T-helper 17 cell (primary cell): ENCODE data around the gene FZR1. TPM values are rescaled to one million over a fixed set of nuclear protein-coding genes. Genes with fewer than 3 reads are reported as not detected.

Experiments
- ATAC-seq: fragments of 150-1000 bp; cut with Tn5 transposase; 2 replicates; pipeline ENCODE4 v1.10.0; 2021; ENCODE audit warnings: mild to moderate bottlenecking, moderate library complexity
- DNase-seq, 3 donors: peaks; one replicate each; pipeline versions ENCODE4 v3.0.0 to v3.0.0-alpha.2; 2020 to 2021
- H3K9me3 ChIP-seq: one replicate; pipeline ENCODE4 v1.7.0; 2013; ENCODE audit warnings: low read length, mild to moderate bottlenecking; ENCODE audit not compliant: control insufficient read depth, poor library complexity, severe bottlenecking
- H3K27ac Mint-ChIP-seq: one replicate; pipeline ENCODE4 v1.8.0; 2022; ENCODE audit warnings: mild to moderate bottlenecking, moderate library complexity, mixed read lengths
- H3K27me3 Mint-ChIP-seq: one replicate; pipeline ENCODE4 v1.8.0; 2022; ENCODE audit warnings: mixed read lengths
- H3K36me3 Mint-ChIP-seq: one replicate; pipeline ENCODE4 v1.8.0; 2022; ENCODE audit warnings: low read depth, mixed read lengths
- H3K4me1 Mint-ChIP-seq: one replicate; pipeline ENCODE4 v1.8.0; 2022; ENCODE audit warnings: mild to moderate bottlenecking, mixed read lengths
- H3K4me3 Mint-ChIP-seq: one replicate; pipeline ENCODE4 v1.8.0; 2022; ENCODE audit warnings: mild to moderate bottlenecking, moderate library complexity, mixed read lengths
- total RNA-seq, 4 donors: library from RNA in 2 of 4; stranded (reverse) in 2 of 4; gene quantifications; one replicate each; pipeline ENCODE4 v1.2.3 and lab custom pipeline; 2022 to 2026

FZR1 gene
- total RNA-seq, 2 donors from 2014 or later = 95.0 to 96.6 TPM

- Mint-ChIP-seq H3K27ac (no peak overlapping the region), H3K27me3 (no peaks in the 10 kb centered on the region), H3K36me3 (no peaks in the 10 kb centered on the region), H3K4me1 (peaks cover 7% of the 10 kb centered on the region), H3K4me3 (peak overlapping the region; percentile 34)
- peak; percentile 16 for ATAC-seq
- DNase-seq = no peak
- H3K9me3 ChIP-seq = no peaks in the 10 kb centered on the region
These were observed 31.5 kb downstream of the FZR1 start for GRCh38 chr19:3537438-3538240.

- no peak for DNase-seq
- Mint-ChIP-seq H3K4me1 (peaks cover 7% of the 10 kb centered on the region), H3K36me3 (no peaks in the 10 kb centered on the region), H3K27me3 (no peaks in the 10 kb centered on the region), H3K27ac (no peak overlapping the region), H3K4me3 (no peak overlapping the region)
- peak; percentile 9 for ATAC-seq
- H3K9me3 ChIP-seq = no peaks in the 10 kb centered on the region
These were observed 32.3 kb downstream of the FZR1 start for GRCh38 chr19:3538258-3538929.

DNA sequence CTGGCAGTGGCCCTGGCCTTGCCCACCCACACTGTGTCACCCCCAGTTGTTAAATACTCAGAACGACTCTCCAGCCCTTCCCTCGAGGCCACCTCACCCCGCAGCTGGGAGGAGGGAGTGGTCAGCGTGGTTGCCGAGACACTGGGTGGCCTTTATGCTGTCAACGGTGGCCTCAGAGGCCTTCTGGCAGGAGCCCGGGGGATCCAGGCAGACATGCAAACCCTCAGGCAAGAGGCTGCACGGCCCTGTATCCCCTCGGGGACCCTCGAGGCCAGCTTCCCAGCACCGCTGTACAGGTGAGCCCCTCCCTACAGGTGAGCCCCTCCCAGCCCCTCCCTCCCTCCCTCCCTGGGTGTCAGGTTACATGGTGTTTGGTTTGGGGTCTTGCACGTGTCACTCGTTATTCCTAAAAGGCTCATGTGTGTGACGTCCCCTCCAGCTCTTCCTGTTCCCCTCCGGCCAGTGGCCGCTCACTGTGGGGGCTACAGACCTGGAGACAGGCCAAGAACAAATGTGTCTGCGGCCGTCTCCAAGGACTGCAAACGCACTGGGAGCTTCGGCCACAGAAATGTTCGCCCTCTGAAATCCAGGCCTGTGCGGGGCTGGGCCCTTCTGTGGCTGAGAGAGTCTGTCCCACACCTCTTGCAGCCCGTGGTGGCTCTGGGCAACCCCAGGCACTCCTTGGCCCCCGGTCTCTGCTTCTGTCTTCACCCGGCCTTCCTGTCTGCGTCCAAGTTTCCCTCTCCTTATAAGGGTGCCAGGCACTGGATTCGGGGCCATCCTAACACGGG is 33.0 kb downstream of the FZR1 start, which contains the start of gene TEKTIP1:
Gene TEKTIP1 (plus strand): TSS at position 210 of the 791 bp plus-strand sequence. CDS start 4 bp downstream, at position 214.
- Mint-ChIP-seq H3K27me3 (no peaks in the 10 kb centered on the region), H3K36me3 (no peaks in the 10 kb centered on the region), H3K4me1 (peaks cover 7% of the 10 kb centered on the region), H3K27ac (no peak within 1 kb of the TSS), H3K4me3 (peak within 1 kb of the TSS; percentile 25)
- ATAC-seq (no peak), DNase-seq (no peak)
- no peaks in the 10 kb centered on the region for H3K9me3 ChIP-seq

- no peaks in the 10 kb centered on the region for H3K27me3 Mint-ChIP-seq
- H3K9me3 ChIP-seq = no peaks in the 10 kb centered on the region
- no peak for ATAC-seq
- no peak for DNase-seq
- peaks cover 3% of the 10 kb centered on the region for H3K4me1 Mint-ChIP-seq
- no peak overlapping the region for H3K4me3 Mint-ChIP-seq
- no peaks in the 10 kb centered on the region for H3K36me3 Mint-ChIP-seq
- H3K27ac Mint-ChIP-seq = no peak overlapping the region
These were observed 33.6 kb downstream of the FZR1 start for GRCh38 chr19:3539756-3540118.

DNA sequence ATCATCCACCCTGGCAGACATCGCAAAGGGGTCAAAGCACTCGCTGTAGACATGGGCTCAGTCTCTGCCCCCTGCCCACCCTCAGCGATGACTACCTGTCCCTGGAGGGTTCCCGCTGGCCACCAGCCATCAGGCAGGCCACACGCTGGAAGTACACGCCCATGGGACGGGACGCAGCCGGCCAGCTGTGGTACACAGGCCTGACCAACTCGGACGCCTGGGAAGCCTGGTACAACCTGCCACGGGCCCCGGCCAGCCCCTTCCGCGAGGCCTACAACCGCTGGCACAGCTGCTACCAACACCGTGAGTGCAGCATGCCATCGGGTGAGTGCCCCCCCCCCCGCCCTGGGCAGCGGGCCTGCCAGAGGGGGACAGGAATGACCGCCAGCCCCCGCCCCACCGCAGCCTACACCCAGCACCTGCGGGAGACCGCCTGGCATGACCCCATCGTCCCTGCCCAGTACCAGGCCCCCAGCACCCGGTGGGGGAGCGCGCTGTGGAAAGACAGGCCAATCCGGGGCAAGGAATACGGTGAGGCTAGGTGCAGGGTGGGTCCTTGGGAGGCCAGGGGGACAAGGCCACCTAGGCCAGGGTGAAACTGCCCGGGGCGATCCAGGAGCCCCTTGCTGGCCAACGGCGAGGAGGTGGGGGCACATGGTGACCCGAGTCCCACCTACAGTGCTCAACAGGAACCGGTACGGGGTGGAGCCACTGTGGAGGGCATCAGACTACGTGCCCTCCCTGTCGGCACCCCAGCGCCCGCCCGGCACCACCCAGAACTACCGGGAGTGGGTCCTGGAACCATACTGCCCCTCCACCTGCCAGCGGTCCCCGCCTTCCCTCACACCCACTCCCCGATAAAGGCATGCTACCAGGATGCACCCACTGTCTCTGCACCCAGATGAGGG is 37.3 kb downstream of the FZR1 start:
- no peak overlapping the region for H3K27ac Mint-ChIP-seq
- ATAC-seq (no peak), DNase-seq (no peak)
- no peaks in the 10 kb centered on the region for H3K36me3 Mint-ChIP-seq
- no peaks in the 10 kb centered on the region for H3K27me3 Mint-ChIP-seq
- H3K4me1 Mint-ChIP-seq = peaks cover 8% of the 10 kb centered on the region
- H3K9me3 ChIP-seq = no peaks in the 10 kb centered on the region
- no peak overlapping the region for H3K4me3 Mint-ChIP-seq

- Mint-ChIP-seq H3K27ac (no peak overlapping the region), H3K27me3 (no peaks in the 10 kb centered on the region), H3K4me1 (peaks cover 8% of the 10 kb centered on the region), H3K4me3 (no peak overlapping the region), H3K36me3 (no peaks in the 10 kb centered on the region)
- no peak for DNase-seq
- H3K9me3 ChIP-seq = no peaks in the 10 kb centered on the region
- ATAC-seq = no peak
These were observed 37.9 kb downstream of the FZR1 start for GRCh38 chr19:3544058-3544376.

DNA sequence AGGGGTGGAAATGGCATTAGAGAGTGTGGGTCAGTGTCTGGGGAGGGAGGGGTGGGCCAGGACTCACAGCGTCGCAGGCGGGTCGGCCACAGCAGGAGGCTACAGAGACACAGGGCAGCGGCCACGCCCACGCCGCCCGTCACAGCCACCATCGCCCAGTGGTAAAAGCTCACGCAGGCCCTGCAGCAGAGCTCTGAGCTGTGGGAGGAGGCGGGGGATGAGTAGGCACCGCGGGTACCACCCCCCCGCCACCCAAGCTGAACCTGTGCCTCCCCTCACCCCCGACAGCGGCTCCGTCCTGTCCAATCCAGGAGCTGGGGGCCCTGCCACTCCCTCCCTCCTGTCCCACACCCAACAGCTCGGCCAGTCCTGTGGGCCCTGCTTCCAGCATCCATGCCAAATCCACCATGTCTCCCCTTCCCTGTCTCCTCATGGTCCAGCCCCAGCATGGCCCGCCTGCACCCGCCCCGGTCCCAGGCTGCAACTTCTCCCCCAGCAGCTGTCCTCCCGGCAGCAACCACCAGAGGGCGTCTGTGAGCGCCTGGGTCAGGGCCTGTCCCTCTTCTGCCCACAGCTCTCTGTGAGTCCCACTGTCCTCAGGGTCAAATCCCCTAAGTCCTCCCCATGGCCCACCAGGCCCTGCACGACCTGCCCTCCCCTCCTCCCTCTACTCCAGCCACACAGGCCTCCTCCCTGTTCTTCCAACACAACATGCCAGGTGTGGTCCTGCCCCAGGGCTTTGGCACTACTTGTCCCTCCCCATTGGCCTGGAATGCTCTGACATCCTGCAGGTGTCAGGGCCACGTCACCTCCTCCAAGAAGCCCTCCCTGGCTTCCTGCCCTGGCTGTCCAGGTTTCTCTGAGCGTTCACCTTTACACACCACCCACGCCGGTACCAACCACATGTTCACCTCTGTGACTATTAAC is 38.9 kb downstream of the FZR1 start:
- Mint-ChIP-seq H3K4me1 (peaks cover 8% of the 10 kb centered on the region), H3K27ac (peak overlapping the region; percentile 69), H3K36me3 (no peaks in the 10 kb centered on the region), H3K27me3 (no peaks in the 10 kb centered on the region), H3K4me3 (peak overlapping the region; percentile 45)
- peak; percentile 75 for ATAC-seq
- H3K9me3 ChIP-seq = no peaks in the 10 kb centered on the region
- peak; percentile 62 to 86 (median 68) for DNase-seq

DNA sequence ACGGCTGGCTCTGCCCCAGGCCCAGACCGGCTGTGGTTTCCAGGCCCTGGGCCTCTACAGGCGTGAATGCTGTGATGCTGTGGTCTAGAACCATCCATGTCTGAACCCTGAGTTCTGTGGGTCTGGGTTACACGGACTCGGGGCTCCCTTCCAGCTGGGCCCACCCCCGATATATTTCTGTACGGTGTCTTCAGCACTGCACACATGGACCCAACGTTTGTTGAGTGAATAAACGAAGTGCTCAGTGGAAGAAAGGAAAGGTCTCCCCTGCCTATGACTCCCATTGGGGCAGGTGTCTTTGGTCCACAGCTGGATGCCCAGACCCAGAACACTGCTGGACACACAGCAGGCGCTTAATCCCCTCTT is 39.5 kb downstream of the FZR1 start:
- no peaks in the 10 kb centered on the region for H3K27me3 Mint-ChIP-seq
- peaks cover 8% of the 10 kb centered on the region for H3K4me1 Mint-ChIP-seq

DNA sequence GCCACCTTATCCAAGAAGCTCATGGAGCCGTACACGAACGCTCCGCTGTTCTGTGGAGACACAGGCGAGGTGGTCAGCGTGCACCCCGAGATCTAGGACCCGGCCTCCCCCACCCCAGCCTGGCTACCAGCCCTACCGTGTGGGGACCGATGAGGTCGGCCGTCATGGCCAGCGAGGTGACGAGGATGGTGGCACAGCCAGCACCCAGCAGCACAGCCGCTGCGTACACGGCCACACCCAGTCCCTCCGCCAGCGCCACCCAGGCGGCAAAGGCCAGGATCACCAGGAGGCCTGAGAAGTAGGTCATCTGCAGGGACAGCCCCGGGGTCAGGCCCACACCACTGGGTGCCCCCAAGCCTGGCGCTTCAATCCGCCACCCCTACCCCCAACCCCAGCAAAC is 40.0 kb downstream of the FZR1 start:
- H3K9me3 ChIP-seq = no peaks in the 10 kb centered on the region
- H3K4me3 Mint-ChIP-seq = no peak overlapping the region
- peak overlapping the region; percentile 69 for H3K27ac Mint-ChIP-seq
- ATAC-seq = no peak
- peaks cover 8% of the 10 kb centered on the region for H3K4me1 Mint-ChIP-seq
- H3K36me3 Mint-ChIP-seq = no peaks in the 10 kb centered on the region
- DNase-seq = no peak
- H3K27me3 Mint-ChIP-seq = no peaks in the 10 kb centered on the region

More for the DNA sequence above, 39.5 kb downstream of the FZR1 start:
- no peak for ATAC-seq
- Mint-ChIP-seq H3K4me3 (no peak overlapping the region), H3K36me3 (no peaks in the 10 kb centered on the region), H3K27ac (peak overlapping the region; percentile 69)
- no peak for DNase-seq
- H3K9me3 ChIP-seq = no peaks in the 10 kb centered on the region

GRCh38 chr19:3547301-3547731 is 41.2 kb downstream of the FZR1 start:
- H3K36me3 Mint-ChIP-seq = no peaks in the 10 kb centered on the region
- DNase-seq (no peak), ATAC-seq (no peak)
- no peaks in the 10 kb centered on the region for H3K27me3 Mint-ChIP-seq
- H3K4me3 Mint-ChIP-seq = no peak overlapping the region
- H3K27ac Mint-ChIP-seq = no peak overlapping the region
- no peaks in the 10 kb centered on the region for H3K9me3 ChIP-seq
- peaks cover 12% of the 10 kb centered on the region for H3K4me1 Mint-ChIP-seq

DNA sequence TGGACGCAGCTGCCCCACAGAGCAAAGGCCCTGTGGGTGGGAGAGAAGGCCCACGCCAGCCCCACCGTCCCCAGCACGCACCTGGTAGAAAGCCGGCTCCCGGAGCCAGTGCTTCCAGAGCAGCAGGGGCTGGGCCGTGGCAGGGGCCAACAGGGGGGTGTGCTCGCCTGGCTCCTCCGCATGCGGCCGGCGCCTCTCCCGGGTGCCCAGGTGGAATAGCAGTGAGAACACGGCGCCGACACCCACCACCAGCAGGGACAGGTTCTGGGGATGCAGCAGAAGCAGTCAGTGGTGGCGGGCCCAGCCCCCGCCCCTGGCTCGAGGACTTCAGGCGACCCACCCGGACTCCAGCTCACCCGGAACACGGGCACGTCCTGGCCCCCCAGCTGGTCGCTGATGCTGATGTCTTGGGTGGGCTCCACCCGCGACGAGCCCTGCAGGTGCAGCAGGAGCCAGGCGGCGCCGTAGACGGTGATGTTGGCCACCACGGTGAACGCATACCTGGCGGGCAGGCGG is 41.7 kb downstream of the FZR1 start:
- DNase-seq (no peak), ATAC-seq (no peak)
- H3K4me3 Mint-ChIP-seq = no peak overlapping the region
- no peak overlapping the region for H3K27ac Mint-ChIP-seq
- H3K36me3 Mint-ChIP-seq = no peaks in the 10 kb centered on the region
- peaks cover 12% of the 10 kb centered on the region for H3K4me1 Mint-ChIP-seq
- no peaks in the 10 kb centered on the region for H3K9me3 ChIP-seq
- no peaks in the 10 kb centered on the region for H3K27me3 Mint-ChIP-seq

DNA sequence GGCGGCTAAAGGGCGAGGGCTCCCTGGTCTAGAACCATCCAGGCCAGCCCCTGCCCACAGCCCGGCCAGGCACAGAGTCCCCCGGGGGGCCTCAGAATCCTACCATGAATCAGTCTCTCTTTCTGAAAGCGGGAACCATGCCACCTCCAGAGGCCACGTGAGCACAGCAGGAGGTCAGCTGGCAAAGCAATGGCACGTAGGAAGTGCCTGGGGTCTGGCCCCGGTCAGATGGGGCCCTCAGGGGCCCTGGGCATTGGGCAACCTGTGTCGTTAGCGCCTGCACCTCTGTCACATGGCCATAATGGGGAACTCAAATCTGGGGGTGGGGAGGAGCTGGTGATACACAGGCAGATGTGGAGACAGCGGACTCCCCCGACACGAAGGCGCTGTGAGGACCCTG is 42.5 kb downstream of the FZR1 start:
- H3K9me3 ChIP-seq = no peaks in the 10 kb centered on the region
- Mint-ChIP-seq H3K27ac (no peak overlapping the region), H3K4me1 (peaks cover 12% of the 10 kb centered on the region), H3K27me3 (no peaks in the 10 kb centered on the region), H3K4me3 (no peak overlapping the region), H3K36me3 (no peaks in the 10 kb centered on the region)
- ATAC-seq = no peak
- no peak for DNase-seq
